ENCODE data around the gene CAPZB. TPM values are rescaled to one million over a fixed set of nuclear protein-coding genes. Genes with fewer than 3 reads are reported as not detected.
A peak's percentile ranks its signal among the peaks of the same experiment; 100 is the strongest.

CAPZB gene
- total RNA-seq, 1 donor from 2014 or later = 151 TPM

GRCh38 chr1:19405761-19406487, 79.4 kb downstream of the CAPZB start:
- no peak for DNase-seq (ENCODE audit: low read depth)

DNA sequence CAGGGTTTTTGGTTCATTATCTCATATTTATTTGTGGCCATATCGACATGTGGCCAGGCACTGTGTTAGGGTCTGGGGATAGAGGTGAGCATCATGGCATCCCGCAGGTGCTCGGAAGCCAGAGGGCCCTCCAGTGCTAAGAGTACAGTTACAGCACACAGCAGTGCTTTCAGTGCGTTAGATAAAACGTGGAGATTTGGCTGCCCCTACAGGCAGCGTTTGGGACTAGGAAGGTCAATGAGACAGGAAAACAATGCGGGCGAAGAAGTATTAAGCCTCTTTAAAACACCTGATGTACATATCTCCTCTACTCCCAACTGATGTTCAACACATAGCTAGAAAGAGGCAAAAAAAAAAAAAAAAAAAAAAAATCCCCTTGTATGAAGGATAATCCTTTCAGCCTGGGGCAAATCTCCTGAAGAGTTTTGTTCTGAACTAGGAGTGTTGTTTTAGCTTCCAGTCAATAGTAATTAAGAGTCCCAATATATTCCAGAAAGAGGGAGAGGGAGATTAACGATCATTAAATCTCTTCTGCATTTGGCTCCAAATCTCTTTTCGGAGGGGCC, 80.1 kb downstream of the CAPZB start:
- DNase-seq (ENCODE audit: low read depth) = no peak

DNA sequence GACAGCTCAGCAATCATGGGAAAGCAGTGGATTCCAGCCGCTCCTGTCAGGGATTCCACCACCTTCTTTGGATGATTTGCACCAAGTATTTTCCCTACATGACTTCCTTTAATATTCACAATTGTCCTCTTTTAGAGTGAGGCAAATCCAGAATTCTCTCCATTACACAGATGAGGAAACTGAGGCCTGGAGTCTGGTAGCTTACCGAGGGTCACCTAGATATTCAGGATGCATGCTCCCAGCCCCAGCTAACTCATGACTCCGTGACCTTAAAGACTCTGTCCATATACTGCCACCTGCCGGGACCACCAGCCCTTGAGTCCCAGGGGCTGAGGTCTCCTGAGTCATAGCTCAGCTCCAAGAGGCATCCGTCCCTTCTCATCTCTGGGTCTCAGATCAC, 80.6 kb downstream of the CAPZB start:
- DNase-seq (ENCODE audit: low read depth) = no peak

GRCh38 chr1:19403256-19403655, 82.1 kb downstream of the CAPZB start:
- DNase-seq (ENCODE audit: low read depth) = no peak

DNA sequence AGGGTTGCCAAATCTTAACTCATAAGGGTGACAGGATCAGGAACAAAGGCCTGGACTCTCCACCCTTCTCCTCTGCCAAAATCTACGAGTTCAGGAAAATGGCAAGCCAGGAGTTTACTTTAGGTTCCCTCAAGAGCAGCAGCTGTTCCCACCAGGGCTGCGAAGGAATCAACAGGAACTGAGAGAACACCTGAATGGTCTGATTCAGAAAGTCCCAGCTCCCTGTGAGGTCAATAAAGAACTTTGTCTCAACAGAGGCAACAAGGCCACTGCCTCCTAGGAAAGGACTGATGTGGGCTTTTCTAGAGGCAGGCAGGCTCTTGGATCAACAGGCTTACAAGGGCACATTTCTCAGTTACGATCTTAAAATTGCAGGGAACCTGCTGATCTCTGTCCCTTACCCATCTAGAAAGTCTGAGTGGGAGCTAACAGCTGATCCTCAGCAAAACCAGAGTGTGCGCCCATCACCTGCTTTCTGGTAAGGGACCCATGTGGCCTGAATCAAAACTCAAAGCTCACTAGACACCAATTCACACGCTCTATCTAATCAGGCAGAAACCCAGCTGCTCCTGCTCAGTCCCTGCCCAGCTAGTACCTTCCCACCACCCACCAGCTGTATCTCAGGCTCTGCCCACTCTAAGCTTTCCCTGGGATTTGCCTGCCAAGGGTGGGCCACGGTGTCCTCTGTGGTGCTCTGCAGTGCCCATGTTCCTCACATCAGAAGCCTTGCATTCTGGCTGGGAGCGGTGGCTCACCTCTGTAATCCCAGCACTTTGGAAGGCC, 83.1 kb downstream of the CAPZB start:
- no peak for DNase-seq (ENCODE audit: low read depth)

DNA sequence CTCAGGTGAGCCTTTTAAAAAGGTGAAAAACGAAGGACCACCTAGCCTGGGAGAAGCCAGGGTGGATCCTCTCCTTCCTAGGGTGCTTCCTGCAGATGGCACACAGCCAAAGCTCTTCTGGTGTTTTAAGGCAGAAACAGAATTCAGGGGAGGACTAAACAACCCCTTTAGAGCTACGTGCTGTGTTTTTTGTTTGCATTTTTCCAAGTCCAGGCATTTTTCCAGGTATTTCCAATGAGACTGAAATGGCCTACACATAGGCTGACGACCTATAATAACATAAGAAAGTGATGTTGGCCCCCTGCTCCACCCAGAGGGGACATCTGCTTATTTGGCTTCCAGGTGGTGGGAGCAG, 83.8 kb downstream of the CAPZB start:
- no peak for DNase-seq (ENCODE audit: low read depth)

DNA sequence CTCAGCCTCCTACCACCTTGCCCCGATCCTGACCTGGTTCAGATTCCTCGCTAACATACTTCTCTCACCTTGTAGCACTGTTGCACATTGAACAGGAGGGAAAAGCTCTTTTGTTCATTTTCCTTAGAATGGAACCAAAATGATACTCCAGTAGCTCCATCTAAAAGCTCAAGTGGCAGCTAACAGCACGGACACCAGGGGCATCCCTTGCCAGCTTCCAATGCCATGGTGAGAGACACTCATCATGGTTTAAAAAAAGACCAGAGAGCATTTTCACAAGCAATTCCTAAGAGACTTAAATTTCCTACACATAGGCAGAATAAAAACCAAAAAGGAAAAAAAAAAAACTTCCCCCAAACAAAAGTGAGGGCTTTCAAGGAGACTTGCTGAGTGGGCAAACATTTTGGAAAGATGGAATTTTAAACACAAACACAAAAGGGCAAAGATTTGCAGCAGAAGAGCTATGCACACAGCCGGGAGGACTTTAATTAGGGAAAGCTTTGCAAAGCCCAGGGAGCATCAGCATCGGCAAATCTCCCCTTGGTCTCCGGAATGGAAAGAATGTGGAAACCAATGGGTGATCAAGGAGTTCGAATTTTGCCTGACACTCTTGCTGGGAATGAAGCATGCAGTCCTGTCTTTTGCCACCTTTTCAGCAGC, 84.3 kb downstream of the CAPZB start:
- DNase-seq (ENCODE audit: low read depth) = no peak

GRCh38 chr1:19400192-19400611, 85.1 kb downstream of the CAPZB start:
- DNase-seq (ENCODE audit: low read depth) = no peak

- DNase-seq (ENCODE audit: low read depth) = peak; percentile 75
Observed at GRCh38 chr1:19398309-19398760, 87.0 kb downstream of the CAPZB start.

- no peak for DNase-seq (ENCODE audit: low read depth)
Observed at GRCh38 chr1:19397217-19397945, 88.0 kb downstream of the CAPZB start.

GRCh38 chr1:19396280-19396679, 89.1 kb downstream of the CAPZB start:
- DNase-seq (ENCODE audit: low read depth) = no peak

GRCh38 chr1:19395678-19396192, 89.6 kb downstream of the CAPZB start:
- peak; percentile 42 for DNase-seq (ENCODE audit: low read depth)

GRCh38 chr1:19393046-19393445, 92.3 kb downstream of the CAPZB start:
- DNase-seq (ENCODE audit: low read depth) = no peak

- no peak for DNase-seq (ENCODE audit: low read depth)
Observed at GRCh38 chr1:19392221-19392620, 93.1 kb downstream of the CAPZB start.

- DNase-seq (ENCODE audit: low read depth) = no peak
Observed at GRCh38 chr1:19391596-19391981, 93.8 kb downstream of the CAPZB start.

GRCh38 chr1:19390901-19391595, 94.3 kb downstream of the CAPZB start:
- DNase-seq (ENCODE audit: low read depth) = peak; percentile 35

DNA sequence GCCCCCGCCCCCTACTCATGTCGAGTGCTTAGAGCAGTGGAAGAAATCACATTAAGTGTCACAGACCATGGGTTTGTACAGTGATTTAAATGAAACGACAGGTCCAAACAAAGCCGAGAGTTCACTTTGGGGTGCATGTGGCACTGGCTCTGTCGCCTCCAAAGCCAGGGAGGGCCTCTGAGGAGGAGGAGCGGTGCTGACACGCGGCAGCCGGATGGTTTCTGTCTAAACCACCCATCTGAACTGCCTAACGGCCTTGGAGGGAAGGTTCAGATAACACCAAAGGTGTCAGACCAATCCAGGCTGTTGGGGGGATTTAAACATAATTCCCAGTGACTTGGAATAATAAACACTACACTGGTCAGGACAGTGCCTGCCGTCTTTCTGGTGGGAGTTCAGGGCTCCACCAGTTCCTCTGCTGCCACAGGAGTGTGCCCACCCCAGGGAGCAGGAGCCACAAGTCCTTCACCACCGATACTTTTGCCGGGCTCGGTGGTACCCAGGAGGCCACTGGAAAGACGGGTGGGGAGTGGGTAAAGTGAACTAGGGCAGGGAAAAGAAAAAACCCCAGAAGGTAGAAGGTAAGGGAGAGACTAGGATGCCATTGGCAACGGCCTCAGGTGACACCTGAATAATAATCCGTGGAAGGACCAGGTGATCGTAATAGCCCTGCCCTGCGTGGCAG, 95.0 kb downstream of the CAPZB start:
- no peak for DNase-seq (ENCODE audit: low read depth)

- no peak for DNase-seq (ENCODE audit: low read depth)
Observed at GRCh38 chr1:19388980-19389379, 96.4 kb downstream of the CAPZB start.

DNA sequence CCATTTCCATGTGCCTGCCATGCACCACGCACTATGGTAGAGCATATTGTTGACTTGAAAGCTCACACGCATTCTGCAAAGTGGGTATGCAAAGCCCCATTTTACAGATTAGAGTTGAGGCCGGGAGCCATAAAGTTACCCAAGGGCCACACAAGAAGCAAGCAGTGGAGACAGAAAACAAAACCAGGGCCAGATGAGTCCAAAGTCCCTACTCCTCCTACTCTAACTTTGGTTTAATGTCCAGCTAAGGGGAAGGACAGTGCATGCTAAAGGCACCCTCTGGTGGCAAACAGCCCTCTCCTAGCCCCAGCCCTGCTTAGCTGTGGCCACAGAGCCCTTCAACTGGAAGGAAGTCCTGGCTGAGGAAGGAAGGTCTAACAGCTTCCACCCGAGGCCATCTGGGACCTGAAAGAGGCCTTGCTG, 98.3 kb downstream of the CAPZB start:
- no peak for DNase-seq (ENCODE audit: low read depth)

DNA sequence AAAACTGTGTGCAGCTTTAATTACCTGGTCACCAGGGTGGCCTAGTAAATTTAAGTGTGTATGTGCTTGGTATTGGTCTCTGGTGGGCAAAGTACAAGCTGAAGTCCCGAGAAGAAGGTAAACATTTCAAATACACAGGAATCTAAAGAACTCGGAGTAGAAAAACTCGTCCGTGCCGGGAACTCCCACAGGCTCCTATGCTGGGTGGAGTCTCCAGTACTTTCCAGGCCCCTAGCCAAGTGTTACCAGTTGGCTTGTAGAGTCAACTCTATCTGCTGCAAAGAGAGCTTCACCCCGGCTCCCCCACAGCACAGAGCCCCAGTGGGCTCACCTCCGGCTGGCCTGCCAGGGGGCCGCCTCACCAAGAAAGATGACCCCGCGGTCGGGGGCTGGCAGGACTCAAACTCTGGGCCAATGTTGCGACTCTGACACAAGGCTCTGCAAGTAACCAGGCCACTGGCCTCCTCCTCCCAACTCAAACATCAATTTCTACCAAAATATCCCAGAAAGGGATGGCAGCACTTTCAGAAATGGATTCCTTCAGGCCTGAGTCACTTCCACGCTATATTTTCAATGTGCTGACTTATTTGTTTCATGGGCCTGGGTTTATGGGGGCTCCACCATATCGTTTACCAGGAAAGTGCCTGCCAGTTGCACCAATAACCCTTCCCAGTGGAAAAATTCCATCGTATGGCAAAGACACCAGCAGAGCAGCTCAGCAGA, 99.3 kb downstream of the CAPZB start:
- no peak for DNase-seq (ENCODE audit: low read depth)
